ENCODE measurements around the gene ABCB1. TPM values are rescaled to one million over a fixed set of nuclear protein-coding genes. Genes with fewer than 3 reads are reported as not detected.

ABCB1 gene
- total and polyA plus RNA-seq, 10 of the 15 experiments (the other 5 are each of a cell fraction or from before 2014, with no cell fraction given): 0.40 to 13.9 (median 1.9) TPM

DNA sequence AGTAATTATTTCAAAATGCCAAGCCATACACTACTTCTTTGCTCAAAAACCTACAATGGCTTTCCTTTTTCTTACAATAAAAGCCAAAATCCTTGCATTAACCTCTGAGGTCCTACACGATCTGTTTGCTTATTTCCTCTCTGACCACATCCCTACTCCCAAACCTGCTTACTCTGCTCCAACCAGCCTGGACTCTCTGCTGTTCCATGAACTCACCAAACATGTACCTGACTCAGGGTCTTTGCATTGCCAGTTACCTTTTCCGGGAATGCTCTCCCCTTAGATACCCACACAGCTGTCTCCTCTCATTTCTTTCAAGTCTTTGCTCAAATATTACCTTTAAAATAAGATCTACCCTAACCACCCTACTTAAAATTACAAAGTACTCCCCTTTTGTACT lies 127.5 kb downstream of the ABCB1 start:
- Histone ChIP-seq H3K27me3 (replicated peaks in 1 of 2; ENCODE audit: control insufficient read depth in 2 of 2, insufficient read depth in 2 of 2, low read length in 1 of 2) (no peaks in the 10 kb centered on the region), H3K9ac (ENCODE audit: control insufficient read depth, insufficient read depth, low read length) (no peak overlapping the region), H3K4me3 (no peak overlapping the region), H3K4me1 (ENCODE audit: control insufficient read depth, insufficient read depth, low read length) (peaks cover 12% of the 10 kb centered on the region), H3K9me3 (replicated peaks; ENCODE audit: control insufficient read depth, insufficient read depth, low read length) (no peaks in the 10 kb centered on the region), H3K79me2 (ENCODE audit: control insufficient read depth, insufficient read depth, low read length) (no peaks in the 10 kb centered on the region), H3K27ac (ENCODE audit: control insufficient read depth, insufficient read depth) (no peak overlapping the region), H3K36me3 (ENCODE audit: control insufficient read depth in 2 of 2, insufficient read depth in 2 of 2, low read length in 1 of 2) (no peaks in the 10 kb centered on the region), H4K20me1 (ENCODE audit: control insufficient read depth, insufficient read depth) (no peaks in the 10 kb centered on the region), H2AFZ (ENCODE audit: control insufficient read depth, low read depth, low read length) (no peak overlapping the region), H3K4me2 (ENCODE audit: control insufficient read depth, insufficient read depth) (0 out of 2 replicates have a peak overlapping the region, but pooled peaks have one; percentile 4)
- ChIA-PET RAD21 (ENCODE audit: unreplicated experiment) (interaction anchor here (1.4 to 2.6 kb wide), 3 partner anchors 33 to 454 kb away, joined by 4 to 18 read pairs (median 6); partner anchors contain the start of gene ABCB1), SMC1A (ENCODE audit: uncharacterized antibody, unreplicated experiment) (interaction anchor here (0.5 to 1.4 kb wide), 5 partner anchors 9 to 127 kb away, joined by 3 to 14 read pairs (median 6); partner anchors contain the start of gene ABCB1), CTCF (interaction anchor here (1.0 to 2.0 kb wide), 2 partner anchors 119 to 161 kb away, joined by 4 read pairs; no protein-coding TSS in a partner anchor), POLR2A (interaction anchor here (1.1 kb wide), 1 partner anchor 408 kb away, joined by 3 read pairs; no protein-coding TSS in a partner anchor)
- no peak for DNase-seq (ENCODE audit: low read depth, low spot score)
- BruUV-seq (replicated peaks): no TSS peak
- intact Hi-C loops (cut with micrococcal nuclease; ENCODE audit: unreplicated experiment): loop anchor here (5.0 to 10.0 kb wide), 2 partner anchors 321 to 402 kb away; partner anchors contain the start of genes DBF4, DMTF1 and SLC25A40
- in situ Hi-C loops (cut with MboI): no loop called here
- ATAC-seq: no peak
- 74% methylated on average over 2 of the region's 2 CpGs for WGBS (ENCODE audit: insufficient coverage, insufficient replicate concordance, low lambda C conversion rate, missing lambda C conversion rate)
- no peak for FAIRE-seq
- TF ChIP-seq, protein P1, sequence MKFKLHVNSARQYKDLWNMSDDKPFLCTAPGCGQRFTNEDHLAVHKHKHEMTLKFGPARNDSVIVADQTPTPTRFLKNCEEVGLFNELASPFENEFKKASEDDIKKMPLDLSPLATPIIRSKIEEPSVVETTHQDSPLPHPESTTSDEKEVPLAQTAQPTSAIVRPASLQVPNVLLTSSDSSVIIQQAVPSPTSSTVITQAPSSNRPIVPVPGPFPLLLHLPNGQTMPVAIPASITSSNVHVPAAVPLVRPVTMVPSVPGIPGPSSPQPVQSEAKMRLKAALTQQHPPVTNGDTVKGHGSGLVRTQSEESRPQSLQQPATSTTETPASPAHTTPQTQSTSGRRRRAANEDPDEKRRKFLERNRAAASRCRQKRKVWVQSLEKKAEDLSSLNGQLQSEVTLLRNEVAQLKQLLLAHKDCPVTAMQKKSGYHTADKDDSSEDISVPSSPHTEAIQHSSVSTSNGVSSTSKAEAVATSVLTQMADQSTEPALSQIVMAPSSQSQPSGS (IDR thresholded peaks at IDR 0.05; ENCODE audit: low read length): no peak
- TF ChIP-seq, protein P2, sequence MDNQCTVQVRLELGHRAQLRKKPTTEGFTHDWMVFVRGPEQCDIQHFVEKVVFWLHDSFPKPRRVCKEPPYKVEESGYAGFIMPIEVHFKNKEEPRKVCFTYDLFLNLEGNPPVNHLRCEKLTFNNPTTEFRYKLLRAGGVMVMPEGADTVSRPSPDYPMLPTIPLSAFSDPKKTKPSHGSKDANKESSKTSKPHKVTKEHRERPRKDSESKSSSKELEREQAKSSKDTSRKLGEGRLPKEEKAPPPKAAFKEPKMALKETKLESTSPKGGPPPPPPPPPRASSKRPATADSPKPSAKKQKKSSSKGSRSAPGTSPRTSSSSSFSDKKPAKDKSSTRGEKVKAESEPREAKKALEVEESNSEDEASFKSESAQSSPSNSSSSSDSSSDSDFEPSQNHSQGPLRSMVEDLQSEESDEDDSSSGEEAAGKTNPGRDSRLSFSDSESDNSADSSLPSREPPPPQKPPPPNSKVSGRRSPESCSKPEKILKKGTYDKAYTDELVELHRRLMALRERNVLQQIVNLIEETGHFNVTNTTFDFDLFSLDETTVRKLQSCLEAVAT (IDR thresholded peaks at IDR 0.05): 0 out of 2 replicates have a peak, but pooled peaks have one; percentile 44
- TF ChIP-seq HDGF (IDR thresholded peaks at IDR 0.05): peak; percentile 62; the same call in 1 of the 2 replicates

All from GM12878 (cell line).